SK-N-MC (cell line): ENCODE measurements around the gene SDK2.

ENCODE experiments used
- DNase-seq: peaks from one replicate; pipeline ENCODE4 v3.0.0-alpha.2; 2011; ENCODE audit warnings: low read depth, low spot score
- H3K27ac ChIP-seq: fragments of 200-600 bp; sonication (generic); 2 replicates; pipeline ENCODE4 v1.5.1; 2016; ENCODE audit warnings: mixed run types
- H3K36me3 ChIP-seq: fragments of 200-600 bp; sonication (generic); 2 replicates; pipeline ENCODE4 v1.6.1; 2017; ENCODE audit warnings: antibody characterized with exemption, low read length, mixed read lengths; ENCODE audit not compliant: insufficient read depth
- H3K4me3 ChIP-seq: fragments of 200-600 bp; sonication (generic); 2 replicates; pipeline ENCODE4 v1.5.1; 2016
- H3K9ac ChIP-seq: fragments of 200-600 bp; sonication (generic); 2 replicates; pipeline ENCODE4 v1.8.0; 2017; ENCODE audit warnings: mixed run types, mixed read lengths; ENCODE audit not compliant: insufficient read length
- H3K9me3 ChIP-seq: fragments of 200-600 bp; sonication (generic); 2 replicates; pipeline ENCODE4 v1.6.1; 2017; ENCODE audit warnings: low read depth, mild to moderate bottlenecking, antibody characterized with exemption, low read length, moderate library complexity, mixed read lengths
- EZH2 ChIP-seq: fragments of 200-600 bp; sonication (generic); IDR thresholded peaks from one replicate; pipeline ENCODE4 v1.6.1; 2017; ENCODE audit warnings: antibody characterized with exemption
- FOXP2 ChIP-seq: optimal IDR thresholded peaks from 2 replicates; pipeline ENCODE3; 2011; ENCODE audit warnings: mild to moderate bottlenecking, moderate library complexity; ENCODE audit not compliant: insufficient read depth; ENCODE audit errors: extremely low read length, control extremely low read depth
- POLR2AphosphoS5 ChIP-seq: IDR thresholded peaks from 2 replicates; pipeline ENCODE4 v1.6.1; 2012; ENCODE audit warnings: mild to moderate bottlenecking, low read depth, low read length, borderline replicate concordance

SDK2 gene

DNA sequence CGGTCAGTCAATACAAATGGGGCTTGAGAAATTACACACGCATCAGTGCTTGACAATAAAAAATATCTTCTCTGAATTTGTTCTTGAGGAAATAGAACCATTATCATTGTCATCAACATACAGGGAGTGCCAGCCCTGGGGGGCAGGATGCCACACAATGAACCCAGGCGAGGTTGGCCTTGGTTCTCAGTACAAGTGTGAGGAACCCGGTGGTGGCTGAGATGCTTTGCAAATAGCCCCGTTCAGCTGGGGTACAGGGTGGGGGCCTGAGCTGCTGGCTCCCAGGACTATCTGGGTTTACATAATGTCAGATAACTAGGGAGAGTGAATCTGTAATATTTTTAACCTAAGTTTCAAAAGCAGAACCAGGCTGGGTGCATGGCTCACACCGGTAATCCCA, 219.7 kb downstream of the SDK2 start:
- H3K9me3 ChIP-seq: no peaks in the 10 kb centered on the region
- no peaks in the 10 kb centered on the region for H3K36me3 ChIP-seq
- no peak overlapping the region for H3K27ac ChIP-seq
- no peak overlapping the region for H3K4me3 ChIP-seq
- no peak overlapping the region for H3K9ac ChIP-seq
- no peak for DNase-seq
- no peak for TF ChIP-seq EZH2
- TF ChIP-seq FOXP2: no peak
- TF ChIP-seq POLR2AphosphoS5: no peak

DNA sequence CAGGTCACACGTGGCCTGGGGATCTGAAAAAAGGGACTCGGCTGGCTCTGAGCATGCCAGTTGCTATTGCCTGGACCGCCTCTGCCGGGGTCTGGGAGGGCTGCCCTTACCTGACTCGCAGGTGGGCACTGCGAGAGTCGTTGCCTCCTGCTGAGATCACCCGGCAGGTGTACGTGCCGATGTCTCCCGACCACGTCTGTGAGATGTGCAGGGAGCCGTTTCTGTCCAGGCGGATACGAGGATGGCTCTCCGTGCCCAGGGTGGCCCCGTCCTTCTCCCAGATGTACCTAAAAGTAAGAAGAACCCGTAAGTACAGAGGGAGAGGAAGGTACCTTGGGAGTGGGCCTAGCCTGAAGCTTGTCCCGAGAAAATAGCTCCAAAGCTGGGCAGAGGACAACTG, 220.4 kb downstream of the SDK2 start:
- Histone ChIP-seq H3K27ac (no peak overlapping the region), H3K9ac (no peak overlapping the region), H3K36me3 (no peaks in the 10 kb centered on the region), H3K4me3 (no peak overlapping the region), H3K9me3 (no peaks in the 10 kb centered on the region)
- TF ChIP-seq FOXP2 (no peak), POLR2AphosphoS5 (no peak), EZH2 (no peak)
- DNase-seq: no peak

DNA sequence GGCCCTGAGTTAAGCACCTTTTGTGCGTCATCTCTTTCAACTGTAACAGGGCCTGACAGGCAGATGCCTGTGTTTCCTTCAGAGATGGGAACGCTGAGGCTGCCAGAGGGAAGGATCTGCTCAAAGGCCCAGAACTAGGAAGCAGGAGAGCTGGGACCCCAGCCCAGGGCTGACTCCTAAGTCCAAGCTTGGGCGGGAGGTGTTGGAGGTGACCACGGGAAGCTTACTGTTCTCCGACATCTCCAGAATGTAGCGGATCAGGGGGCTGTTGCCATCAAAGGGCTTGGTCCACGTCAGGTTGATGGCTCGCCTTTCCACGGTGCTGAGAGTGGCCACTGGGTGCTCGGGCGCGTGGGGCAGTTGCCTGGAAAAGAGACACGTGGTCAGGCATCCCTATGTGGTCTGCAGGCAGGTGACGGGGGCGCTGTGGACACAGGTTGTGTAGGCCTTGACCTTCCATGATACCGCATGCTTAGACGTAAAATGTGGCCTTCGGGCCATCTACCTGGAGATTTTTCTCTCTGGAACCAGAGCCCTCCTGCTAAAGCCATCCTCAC, 221.0 kb downstream of the SDK2 start:
- no peak for DNase-seq
- H3K9ac ChIP-seq: no peak overlapping the region
- no peaks in the 10 kb centered on the region for H3K9me3 ChIP-seq
- no peak for TF ChIP-seq POLR2AphosphoS5
- no peak for TF ChIP-seq EZH2
- TF ChIP-seq FOXP2: no peak
- H3K36me3 ChIP-seq: no peaks in the 10 kb centered on the region
- no peak overlapping the region for H3K27ac ChIP-seq
- no peak overlapping the region for H3K4me3 ChIP-seq

DNA sequence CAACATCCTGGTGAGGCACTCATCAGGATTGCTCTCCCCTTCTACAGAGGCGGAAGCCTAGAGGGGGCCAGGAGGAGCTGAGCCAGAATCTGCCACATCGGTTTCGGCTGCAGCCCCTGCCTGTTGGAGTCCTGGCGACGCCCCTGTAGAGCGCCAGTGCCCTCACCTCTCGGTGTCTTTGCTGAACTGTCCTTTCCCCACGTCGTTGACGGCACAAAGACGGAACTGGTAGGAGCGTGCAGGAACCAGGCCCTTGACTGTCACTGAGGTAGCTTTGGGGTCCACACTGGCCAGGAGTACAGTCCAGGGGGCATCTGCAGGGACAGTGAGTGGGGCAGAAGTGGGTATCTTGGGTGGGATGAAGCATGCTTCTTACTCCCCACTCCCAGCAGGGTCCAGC, 222.1 kb downstream of the SDK2 start:
- H3K9ac ChIP-seq: no peak overlapping the region
- no peak for TF ChIP-seq EZH2
- no peak for TF ChIP-seq POLR2AphosphoS5
- no peak for TF ChIP-seq FOXP2

DNA sequence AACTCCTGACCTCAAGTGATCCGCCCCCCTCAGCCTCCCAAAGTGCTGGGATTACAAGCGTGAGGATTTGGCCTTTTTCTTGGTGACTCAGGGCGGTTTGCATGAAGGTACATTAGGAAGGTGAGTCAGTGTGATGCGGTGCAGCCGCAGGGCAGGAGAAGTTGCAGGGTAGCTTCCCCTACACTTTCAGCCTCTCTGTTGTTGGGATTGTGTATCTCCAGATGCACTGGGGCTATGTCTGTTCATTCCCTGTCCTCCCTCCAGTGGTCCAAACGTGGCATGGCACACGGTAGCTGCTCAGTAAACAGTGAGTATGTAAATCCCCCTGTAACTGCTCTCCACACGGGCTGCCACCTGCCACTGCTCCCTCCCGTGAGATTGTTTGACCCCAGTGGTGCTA, 223.3 kb downstream of the SDK2 start:
- Histone ChIP-seq H3K9ac (no peak overlapping the region), H3K4me3 (no peak overlapping the region), H3K36me3 (no peaks in the 10 kb centered on the region), H3K9me3 (no peaks in the 10 kb centered on the region), H3K27ac (no peak overlapping the region)
- TF ChIP-seq FOXP2 (no peak), EZH2 (no peak), POLR2AphosphoS5 (no peak)
- DNase-seq: no peak

More for the DNA sequence above, 222.1 kb downstream of the SDK2 start:
- no peak overlapping the region for H3K27ac ChIP-seq
- no peaks in the 10 kb centered on the region for H3K9me3 ChIP-seq
- no peaks in the 10 kb centered on the region for H3K36me3 ChIP-seq
- no peak overlapping the region for H3K4me3 ChIP-seq
- DNase-seq: no peak

DNA sequence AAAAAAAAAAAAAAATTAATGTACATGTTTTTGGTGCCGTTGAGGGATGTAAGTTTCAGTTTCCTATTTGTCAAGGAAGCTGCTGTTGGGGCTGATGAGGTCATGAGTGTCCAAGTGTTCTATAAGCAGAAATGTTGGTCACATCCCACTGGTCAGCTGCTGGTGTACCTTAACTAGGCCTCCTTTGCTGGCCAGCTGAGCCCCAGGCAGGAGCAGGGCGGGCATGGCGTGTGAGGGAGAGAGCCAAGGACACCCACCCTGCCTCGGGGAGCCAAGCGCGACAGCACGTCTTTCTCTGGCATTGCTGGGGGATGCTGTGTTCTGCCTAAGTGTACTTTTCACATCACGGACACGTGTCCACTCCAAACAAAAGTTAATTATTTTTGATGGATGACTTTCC, 224.4 kb downstream of the SDK2 start:
- H3K9me3 ChIP-seq: no peaks in the 10 kb centered on the region
- TF ChIP-seq FOXP2 (no peak), EZH2 (no peak), POLR2AphosphoS5 (no peak)
- no peak overlapping the region for H3K9ac ChIP-seq
- H3K4me3 ChIP-seq: no peak overlapping the region
- H3K27ac ChIP-seq: no peak overlapping the region
- DNase-seq: no peak
- H3K36me3 ChIP-seq: no peaks in the 10 kb centered on the region

DNA sequence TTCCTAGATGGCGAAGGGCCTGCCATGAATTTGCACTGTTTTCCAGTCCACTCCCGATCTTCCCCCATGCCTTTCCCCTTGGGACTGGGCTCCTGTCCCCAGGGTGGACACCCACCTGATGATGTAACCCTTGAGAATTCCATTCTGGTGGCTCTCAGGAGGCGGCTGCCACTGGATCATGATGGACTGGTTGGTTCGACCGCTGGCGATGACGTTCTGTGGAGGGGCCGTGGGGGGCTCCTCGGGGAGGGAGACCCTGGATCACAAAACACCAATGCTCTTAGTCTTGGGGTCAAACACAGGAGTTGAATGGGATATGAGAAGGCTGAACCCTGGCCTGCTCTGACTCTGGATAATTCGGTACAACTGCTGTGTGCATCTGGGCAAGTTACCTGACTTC, 225.2 kb downstream of the SDK2 start:
- DNase-seq: no peak
- Histone ChIP-seq H3K36me3 (no peaks in the 10 kb centered on the region), H3K27ac (no peak overlapping the region), H3K9ac (no peak overlapping the region), H3K4me3 (no peak overlapping the region), H3K9me3 (no peaks in the 10 kb centered on the region)
- TF ChIP-seq FOXP2 (no peak), POLR2AphosphoS5 (no peak)

DNA sequence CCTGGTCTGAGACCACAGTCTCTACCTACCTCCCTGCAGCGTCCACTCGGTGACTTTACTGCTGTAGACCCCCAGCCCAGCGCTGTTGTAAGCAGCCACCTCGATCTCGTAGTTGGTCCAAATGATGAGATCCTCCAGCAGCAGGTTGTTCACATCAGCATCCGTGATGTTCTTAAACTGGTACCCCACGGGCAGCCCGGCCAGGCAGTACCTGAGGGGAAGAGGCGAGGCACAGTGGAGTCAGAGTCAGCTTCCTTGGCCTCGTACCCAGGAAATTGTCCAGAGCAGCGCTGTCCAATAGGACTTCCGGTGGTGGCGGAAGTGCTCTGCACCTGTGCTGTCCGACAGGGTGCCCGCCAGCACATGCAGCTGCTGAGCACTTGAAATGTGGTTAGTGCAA, 228.5 kb downstream of the SDK2 start:
- Histone ChIP-seq H3K4me3 (no peak overlapping the region), H3K27ac (no peak overlapping the region), H3K9me3 (no peaks in the 10 kb centered on the region), H3K9ac (no peak overlapping the region), H3K36me3 (no peaks in the 10 kb centered on the region)
- TF ChIP-seq FOXP2 (no peak), EZH2 (no peak), POLR2AphosphoS5 (no peak)
- no peak for DNase-seq

DNA sequence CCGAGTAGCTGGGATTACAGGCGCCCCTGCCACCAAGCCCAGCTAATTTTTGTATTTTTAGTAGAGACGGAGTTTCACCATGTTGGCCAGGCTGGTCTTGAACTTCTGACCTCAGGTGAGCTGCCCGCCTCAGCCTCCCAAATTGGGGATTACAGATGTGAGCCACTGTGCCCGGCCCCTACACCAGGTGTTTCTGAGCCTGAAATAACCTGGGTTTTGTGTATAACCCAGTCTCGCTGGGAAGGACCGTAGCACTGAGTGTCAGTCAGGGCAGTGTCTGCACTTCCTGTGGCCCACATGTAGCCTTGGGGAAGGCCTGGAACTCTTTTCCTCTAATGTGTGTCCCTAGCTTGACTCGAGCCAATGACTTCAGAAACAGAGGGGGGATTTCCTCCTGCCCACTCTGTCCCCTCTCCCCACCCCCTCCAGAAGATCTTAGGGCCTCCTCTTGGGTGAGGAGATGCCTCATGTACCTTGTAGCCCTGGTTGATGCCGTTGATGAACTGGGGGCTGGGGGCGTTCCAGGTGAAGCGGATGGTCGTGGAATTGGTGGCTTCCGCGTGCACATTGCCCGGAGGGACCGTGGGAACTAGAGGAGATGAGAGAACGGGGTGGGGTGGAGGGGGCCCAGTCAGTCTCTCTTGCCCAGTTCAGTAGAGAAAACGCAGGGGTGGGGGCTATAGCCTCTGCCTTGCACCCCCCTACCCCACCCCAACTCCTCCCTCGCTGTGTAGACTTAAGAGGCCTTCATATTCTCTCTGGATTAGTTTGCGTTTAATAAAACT, 229.9 kb downstream of the SDK2 start:
- no peak for TF ChIP-seq POLR2AphosphoS5
- TF ChIP-seq EZH2: no peak
- no peak for TF ChIP-seq FOXP2
- no peak for DNase-seq
- no peaks in the 10 kb centered on the region for H3K36me3 ChIP-seq
- H3K27ac ChIP-seq: no peak overlapping the region
- H3K4me3 ChIP-seq: no peak overlapping the region
- H3K9me3 ChIP-seq: no peaks in the 10 kb centered on the region
- H3K9ac ChIP-seq: no peak overlapping the region

DNA sequence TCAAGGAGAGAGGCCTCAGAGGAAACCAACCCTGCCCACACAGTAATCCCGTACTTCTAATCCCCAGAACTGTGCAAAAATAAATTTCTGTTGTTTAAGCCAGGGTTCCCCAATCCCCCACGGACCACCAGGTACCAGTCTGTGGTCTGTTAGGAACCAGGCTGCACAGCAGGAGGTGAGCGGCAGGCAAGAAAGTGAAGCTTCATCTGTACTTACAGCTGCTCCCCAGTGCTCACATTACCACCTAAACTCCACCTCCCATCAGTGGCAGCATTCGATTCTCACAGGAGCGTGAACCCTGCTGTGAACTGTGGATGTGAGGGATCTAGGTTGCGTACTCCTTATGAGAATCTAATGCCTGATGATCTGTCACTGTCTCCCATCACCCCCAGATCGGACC, 231.3 kb downstream of the SDK2 start:
- no peak for TF ChIP-seq EZH2
- no peak for TF ChIP-seq POLR2AphosphoS5
- no peak for TF ChIP-seq FOXP2
- no peak for DNase-seq

More for the DNA sequence above, 231.3 kb downstream of the SDK2 start:
- no peaks in the 10 kb centered on the region for H3K36me3 ChIP-seq
- no peak overlapping the region for H3K9ac ChIP-seq
- H3K27ac ChIP-seq: no peak overlapping the region
- H3K9me3 ChIP-seq: no peaks in the 10 kb centered on the region
- no peak overlapping the region for H3K4me3 ChIP-seq
